PFSK-1 (cell line): ENCODE results near the gene ZNHIT2.

ENCODE experiments used
- POLR2AphosphoS5 ChIP-seq: IDR thresholded peaks from 2 replicates; pipeline ENCODE4 v1.6.1; 2012; ENCODE audit warnings: low read depth, mild to moderate bottlenecking, control low read depth, low read length, moderate library complexity
- TAF1 ChIP-seq: IDR thresholded peaks from 2 replicates; pipeline ENCODE4 v1.6.1; 2012; ENCODE audit warnings: low read length, control low read depth, borderline replicate concordance; ENCODE audit not compliant: insufficient read depth
- TF ChIP-seq, protein P1 (sequence below), 2 experiments: IDR thresholded peaks; 2 replicates each; pipeline versions ENCODE4 v1.6.1 to v1.8.0; 2011 to 2012; ENCODE audit warnings: low read depth in 2 of 2, low read length in 2 of 2, control low read depth in 1 of 2, inconsistent platforms in 1 of 2, mild to moderate bottlenecking in 1 of 2, moderate library complexity in 1 of 2; ENCODE audit not compliant: insufficient read depth in 1 of 2

DNA sequence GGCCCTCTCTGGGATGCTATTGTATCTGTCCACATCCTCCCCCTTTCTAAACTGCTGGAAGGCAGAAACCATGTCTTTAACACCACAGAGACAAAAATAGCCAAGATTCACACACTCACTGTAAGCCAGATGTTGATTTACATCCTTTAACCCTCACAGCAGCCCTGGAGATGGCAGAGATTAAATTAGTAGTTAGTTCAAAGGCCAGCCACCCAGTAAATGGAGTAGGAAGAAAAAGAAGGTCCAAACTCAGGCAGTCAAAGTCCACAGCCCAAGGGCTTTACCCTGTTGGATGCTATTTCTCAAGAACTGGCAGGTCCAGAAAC is 2.1 kb upstream of the ZNHIT2 start:
- TF ChIP-seq POLR2AphosphoS5 (no peak), TAF1 (no peak)
- TF ChIP-seq, protein P1, sequence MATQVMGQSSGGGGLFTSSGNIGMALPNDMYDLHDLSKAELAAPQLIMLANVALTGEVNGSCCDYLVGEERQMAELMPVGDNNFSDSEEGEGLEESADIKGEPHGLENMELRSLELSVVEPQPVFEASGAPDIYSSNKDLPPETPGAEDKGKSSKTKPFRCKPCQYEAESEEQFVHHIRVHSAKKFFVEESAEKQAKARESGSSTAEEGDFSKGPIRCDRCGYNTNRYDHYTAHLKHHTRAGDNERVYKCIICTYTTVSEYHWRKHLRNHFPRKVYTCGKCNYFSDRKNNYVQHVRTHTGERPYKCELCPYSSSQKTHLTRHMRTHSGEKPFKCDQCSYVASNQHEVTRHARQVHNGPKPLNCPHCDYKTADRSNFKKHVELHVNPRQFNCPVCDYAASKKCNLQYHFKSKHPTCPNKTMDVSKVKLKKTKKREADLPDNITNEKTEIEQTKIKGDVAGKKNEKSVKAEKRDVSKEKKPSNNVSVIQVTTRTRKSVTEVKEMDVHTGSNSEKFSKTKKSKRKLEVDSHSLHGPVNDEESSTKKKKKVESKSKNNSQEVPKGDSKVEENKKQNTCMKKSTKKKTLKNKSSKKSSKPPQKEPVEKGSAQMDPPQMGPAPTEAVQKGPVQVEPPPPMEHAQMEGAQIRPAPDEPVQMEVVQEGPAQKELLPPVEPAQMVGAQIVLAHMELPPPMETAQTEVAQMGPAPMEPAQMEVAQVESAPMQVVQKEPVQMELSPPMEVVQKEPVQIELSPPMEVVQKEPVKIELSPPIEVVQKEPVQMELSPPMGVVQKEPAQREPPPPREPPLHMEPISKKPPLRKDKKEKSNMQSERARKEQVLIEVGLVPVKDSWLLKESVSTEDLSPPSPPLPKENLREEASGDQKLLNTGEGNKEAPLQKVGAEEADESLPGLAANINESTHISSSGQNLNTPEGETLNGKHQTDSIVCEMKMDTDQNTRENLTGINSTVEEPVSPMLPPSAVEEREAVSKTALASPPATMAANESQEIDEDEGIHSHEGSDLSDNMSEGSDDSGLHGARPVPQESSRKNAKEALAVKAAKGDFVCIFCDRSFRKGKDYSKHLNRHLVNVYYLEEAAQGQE (IDR thresholded peaks at IDR 0.05; ENCODE audit: insufficient read depth in 1 of 2, low read depth in 2 of 2, low read length in 2 of 2), result no peak
